NCI-H2029 (cell line): ENCODE results near the gene MBNL2.

Experiments
- DNase-seq: peaks from one replicate; lab custom pipeline; 2025; lab: John Stamatoyannopoulos, UW

The MBNL2 gene

DNA sequence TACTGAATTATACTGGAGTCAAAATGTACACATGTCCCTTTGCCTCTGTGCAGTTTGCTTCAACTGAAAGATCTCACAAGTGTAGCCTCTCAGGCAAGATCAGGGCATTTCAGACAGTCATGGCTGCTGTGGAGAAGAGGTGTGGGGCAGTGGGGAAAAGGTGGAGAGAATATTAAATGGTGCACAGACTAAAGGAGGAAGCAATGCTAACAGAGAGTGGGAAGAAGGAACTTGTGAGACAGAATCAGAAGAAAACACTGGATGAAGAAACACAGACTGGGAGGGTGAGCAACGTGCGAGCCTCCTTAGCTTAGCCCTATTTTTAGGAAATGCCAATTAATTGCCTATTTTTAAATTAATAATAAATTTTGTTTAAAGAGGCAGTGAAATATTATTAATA is 162.2 kb downstream of the MBNL2 start:
- no peak for DNase-seq

DNA sequence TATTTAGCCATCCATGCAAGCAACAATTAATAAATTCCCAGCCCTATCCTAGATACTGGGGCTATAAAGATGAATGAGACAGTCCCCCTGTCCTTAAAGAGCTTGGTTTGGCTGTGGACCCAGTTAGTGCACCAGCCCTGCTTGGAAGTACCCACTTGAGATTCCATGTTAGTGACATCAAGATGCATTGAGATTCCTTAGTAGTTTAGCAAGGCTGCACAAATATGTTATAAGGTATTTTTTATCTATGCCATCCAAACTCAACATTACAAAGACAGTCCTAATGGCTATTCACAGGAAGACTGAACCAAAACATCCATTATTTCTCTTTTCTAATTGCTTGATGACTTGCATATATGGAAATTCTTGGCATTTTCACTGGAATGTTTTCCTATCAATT is 163.0 kb downstream of the MBNL2 start:
- no peak for DNase-seq

DNA sequence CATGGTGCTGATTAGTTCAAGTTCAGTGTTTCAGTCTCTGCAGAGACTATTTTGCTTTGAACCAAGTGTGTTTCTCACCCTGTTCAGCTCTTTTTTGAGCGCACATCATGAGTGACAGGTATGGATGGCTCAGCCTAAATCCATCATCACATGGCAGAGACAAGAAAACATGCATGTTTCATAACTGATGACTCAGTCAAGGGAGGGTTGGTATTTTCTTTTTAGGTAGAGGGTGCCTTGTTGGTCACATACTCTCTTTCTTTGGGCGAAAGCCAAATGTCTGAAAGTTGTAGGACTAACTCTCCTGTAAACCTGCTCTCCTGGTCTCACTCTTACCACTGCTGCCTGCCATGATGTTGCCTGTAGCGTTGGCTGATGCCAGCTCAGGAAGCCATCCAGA is 163.7 kb downstream of the MBNL2 start:
- DNase-seq, result no peak

DNA sequence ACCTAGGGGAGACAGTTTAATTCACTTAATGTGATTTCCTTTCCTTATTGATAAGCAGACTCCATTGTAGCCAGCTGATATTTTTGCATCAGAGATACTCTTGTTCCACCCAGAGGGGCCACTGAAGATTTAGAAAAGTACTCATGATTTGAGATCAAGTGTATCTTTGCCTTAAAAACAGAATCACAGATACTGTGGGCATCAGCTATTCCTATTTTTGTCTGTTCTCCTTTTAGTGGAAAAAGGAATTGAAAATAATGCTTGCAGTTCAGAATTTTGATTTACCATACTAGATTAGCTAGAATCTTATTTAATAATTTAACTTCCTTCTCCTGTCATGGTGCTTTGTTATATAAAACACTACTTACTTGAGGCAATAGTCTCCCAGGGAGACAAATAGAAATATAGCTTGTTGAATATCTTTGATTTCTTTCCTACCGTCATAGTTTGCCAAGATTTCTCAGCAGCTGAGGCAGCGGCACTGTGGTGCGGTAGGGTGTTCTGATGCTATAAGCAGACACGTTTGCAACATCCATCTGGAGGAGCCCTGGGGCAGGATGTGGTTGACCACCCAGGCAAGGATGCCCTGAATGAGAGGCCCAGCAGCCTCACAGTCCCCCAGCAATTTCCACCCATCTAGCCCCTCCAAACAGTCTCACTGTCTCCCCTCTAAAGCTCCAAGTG is 164.8 kb downstream of the MBNL2 start:
- DNase-seq, result no peak

DNA sequence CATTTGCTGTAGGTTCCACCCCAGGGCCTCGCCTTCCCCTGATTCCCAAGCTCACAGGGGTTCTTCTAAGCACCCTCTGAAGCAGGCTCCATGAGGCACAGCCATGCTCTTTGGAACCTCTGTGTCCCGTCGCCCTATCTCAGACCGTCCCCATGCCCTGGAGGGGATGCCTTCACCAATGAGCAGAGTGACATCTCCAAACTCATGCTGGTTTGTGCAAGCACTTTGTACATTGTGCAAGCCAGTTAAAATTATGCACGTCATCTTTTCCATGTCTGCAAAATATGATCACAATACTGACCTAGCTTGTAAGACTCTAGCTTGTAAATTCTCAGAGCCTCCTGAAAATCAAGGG is 165.3 kb downstream of the MBNL2 start:
- DNase-seq, result no peak

DNA sequence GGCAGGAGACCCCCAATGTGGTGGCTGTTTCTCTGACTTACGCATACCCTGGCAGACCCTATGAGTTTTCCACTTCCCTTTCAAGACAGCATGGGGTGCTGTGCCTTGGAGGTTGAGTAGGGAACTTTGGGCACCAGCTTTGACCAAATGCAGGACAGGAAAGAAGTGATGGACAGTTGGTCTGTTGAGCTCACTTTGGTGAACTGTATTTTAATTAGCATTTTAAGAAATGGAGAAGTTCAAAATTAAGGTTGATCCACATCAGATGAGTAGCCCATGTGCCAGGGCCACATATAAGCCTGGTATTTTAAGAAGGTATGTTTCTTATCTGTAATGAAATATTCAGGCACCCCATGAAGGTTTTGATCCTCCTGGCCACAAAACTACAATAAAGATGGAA is 165.8 kb downstream of the MBNL2 start:
- no peak for DNase-seq

DNA sequence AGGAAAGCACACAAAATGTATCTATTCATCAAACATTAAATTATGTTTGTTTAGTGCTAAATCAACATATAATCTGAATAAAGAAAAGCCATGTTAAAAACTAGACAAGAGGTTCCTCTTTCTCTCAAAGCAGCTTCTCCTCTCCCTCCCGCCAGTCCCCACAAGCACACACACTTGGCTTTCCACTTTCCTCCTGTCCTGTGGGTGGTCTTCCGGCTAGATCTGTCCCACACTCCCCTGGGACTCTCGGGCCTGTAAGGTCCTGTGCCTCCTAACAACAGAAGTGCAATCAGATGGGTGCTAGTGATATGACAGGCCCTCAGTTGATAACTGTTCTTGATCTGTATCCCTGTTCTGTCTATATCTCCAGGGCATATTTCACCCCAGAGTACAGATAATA is 166.2 kb downstream of the MBNL2 start:
- DNase-seq, result no peak

DNA sequence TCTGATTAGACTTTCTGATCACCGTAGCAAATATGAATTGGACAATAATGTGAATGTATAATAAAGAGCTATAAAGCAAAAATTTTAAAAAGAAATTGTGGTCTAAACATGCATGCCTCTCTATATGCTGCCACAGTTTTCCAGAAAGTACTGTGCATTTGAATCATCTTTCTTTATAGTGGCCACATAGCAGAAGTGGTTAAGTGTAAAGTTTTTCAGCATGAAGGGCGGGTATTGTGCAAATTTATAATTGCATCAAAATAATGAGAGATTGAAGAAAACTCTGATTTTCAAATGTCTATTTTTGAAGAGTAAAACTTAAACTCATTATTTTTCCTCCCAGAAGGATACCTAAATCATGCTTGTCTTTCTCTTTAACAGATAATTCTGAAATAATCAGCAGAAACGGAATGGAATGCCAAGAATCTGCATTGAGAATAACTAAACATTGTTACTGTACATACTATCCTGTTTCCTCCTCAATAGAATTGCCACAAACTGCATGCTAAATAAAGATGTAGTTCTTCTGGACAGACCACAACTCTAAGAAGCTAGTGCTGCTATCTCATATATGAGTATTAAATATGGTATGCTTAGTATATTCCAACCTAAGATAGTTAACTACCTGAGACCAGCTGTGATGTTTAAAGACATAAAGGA is 168.9 kb downstream of the MBNL2 start:
- DNase-seq, result no peak

DNA sequence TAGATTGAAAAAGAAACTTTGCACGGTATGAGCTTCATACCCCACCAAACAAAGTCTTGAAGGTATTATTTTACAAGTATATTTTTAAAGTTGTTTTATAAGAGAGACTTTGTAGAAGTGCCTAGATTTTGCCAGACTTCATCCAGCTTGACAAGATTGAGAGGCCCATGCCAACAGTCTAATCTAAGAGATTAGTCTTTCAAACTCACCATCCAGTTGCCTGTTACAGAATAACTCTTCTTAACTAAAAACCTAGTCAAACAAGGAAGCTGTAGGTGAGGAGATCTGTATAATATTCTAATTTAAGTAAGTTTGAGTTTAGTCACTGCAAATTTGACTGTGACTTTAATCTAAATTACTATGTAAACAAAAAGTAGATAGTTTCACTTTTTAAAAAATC is 169.9 kb downstream of the MBNL2 start:
- no peak for DNase-seq

DNA sequence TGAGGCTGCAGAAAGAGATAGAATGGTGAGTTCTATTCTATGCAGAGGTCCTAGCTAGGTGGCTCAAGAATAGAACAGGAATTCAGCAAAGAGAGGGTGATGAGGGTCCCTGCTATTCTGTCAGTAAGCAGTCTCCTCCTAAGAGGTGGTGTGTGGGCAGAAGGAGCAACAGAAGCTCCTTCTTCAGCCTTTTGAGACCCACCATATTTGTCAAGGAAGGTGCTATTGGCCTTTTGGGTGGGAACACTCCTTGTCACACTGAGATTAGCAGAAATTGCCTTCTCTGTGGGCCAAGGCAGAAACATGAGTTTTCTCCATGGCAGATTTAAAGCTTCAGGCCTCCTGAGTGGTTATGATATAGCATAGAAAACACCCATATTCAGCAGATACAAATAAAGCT is 172.4 kb downstream of the MBNL2 start:
- DNase-seq, result no peak

DNA sequence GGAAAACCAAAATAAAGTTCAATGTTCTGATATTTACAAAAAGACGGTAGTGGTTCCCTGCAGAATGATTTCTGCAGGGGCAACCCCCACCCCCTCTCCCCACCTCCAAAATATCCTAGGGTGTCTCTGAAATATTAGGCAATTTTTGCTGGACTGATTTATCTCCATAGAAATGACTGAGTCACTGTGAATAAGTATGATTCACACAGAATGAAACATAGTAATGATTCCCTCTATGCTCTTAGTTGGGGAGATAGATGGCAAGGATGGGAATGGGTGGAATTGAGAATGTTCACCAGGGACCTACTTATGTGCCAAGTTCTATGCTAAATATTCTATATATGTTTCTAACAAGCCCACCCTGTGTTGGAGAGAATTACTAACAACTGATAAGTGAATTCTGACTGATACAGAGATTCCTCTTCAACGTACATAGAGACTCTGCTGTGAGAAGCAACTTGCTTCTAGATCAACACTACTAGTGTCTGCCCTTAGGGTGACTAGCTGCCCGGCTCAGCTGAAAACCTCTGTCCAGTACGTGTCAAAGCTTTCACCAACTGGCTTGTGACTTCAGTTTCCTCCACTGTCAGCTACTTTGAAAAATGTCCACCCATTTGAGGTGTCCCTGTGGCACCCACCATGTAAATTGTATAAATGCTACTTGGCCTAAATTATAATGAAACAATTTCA is 173.5 kb downstream of the MBNL2 start:
- DNase-seq, result no peak

DNA sequence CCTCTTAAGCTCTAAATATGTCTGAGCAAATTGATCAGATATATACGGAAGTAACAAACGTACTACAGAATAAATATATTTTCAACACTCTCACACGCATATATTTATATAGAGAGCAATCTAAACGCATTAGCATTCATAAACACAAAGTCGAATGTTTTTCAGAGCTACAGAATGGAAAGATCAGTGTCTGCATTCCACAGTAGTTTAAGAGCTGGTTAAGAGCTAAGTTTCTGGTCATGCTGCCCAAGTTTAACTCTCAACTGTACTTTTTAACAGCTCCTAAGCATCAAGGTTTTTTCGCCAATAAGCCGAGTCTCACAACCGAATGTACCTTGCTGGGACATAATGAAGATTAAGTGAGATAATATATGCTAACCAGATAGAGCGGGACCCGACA is 175.1 kb downstream of the MBNL2 start:
- no peak for DNase-seq

DNA sequence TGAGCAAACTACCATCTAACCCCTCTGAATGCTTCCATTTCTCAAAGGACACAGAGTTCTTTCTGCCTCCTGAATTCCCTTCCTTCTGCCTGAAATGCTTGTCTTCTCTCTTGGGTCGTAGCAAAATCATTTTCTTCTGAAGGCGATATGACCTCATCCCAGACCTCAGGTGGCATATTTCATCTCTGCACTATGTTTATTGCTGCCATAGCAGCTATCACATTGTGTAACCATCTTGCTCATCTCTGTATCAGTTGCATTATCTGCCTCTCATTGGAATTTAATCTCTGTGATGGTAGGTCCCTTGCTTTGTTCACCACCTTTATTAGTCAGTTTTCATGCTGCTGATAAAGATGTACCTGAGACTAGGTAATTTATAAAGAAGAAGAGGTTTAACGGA is 179.3 kb downstream of the MBNL2 start:
- DNase-seq, result no peak

DNA sequence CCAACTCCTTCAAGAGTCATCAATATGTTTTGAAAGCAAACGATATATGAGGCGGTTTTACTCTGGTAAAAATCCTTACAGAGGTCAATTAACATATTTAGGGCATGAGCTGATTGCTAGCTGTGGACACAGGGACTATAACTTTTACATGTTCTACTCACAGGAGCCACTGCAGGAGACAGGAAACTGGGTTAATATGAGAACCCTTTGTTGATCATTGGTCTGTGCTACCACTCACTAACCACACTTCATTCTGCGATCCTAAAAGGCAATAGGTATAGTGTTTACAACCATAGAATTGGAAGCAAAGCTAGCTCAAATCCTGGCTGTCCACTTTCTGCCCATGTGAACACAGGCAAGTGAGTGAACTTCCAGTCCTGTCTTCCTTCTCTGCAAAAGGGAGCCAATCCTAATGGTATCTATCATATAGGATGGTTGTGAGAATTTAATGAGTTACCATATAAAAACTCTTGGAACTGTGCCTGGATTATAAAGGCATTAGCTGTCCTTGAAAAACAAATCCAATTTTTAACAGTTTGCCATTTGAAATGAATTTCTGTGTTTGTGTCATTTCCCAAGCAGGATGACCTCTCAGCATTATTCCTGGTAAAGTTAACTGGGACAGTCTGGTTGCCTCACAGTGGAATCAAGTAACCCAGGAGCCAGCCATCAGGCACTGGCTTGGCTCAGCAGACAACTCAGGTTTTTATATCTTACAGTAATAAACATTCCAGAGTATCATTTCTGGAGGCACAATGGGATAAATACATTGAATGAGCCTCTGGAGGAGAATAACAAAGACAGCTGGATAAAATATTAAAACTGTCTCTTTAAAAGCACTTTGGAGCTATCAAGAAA is 182.0 kb downstream of the MBNL2 start:
- no peak for DNase-seq

DNA sequence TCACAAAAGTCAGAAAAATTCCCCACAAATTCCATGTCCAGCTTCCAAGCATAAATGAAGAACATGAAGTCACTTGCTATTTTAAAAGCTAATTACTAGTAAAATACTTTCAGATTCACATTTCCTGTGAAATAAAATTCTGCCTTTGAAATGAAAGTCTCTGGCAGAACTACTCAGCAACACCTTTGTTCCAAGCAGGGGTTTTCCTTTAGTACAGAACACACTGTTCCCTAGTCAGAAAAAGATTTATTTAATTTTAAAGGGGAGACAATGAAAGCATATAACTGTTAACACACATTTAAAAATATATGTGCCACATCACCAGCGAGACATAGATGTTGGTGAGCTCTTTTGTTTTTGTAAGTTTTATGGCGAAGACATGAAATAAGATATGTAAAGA is 185.4 kb downstream of the MBNL2 start:
- DNase-seq, result no peak

DNA sequence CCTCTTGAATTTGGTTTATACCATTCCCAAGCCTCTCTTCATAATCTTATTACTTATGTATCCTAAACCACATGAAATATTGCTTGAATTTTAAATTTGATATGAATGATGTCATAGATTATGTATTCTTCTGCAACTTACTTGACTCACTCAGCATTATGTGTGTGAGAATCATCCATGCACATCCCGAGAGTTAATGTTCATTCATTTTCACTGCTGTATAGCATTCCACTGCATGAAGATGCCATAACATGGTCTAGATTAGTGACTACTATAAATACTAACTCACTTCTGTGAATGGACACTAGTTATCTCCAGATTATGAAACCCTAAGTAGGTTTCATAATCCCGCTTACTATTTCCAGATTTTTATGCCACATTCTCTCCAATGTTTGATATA is 186.8 kb downstream of the MBNL2 start:
- DNase-seq, result no peak

DNA sequence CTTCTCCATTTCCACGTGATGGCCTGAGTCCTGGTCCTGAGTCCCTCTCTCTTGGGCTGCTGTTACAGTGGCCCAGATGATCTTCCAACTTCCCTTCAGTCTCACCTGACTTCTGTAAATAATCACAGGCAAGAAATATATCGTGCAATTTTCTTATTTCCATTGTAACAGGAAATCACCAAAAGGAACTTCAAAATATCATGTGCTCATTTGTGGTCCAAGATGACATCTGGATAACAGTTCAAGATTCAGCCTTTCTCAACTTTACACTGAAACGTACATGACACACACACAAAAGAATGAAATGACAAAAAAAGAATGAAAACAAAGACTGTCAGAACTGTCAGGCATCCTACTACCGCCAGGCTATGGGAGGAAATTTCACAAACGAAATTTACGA is 189.9 kb downstream of the MBNL2 start:
- no peak for DNase-seq

DNA sequence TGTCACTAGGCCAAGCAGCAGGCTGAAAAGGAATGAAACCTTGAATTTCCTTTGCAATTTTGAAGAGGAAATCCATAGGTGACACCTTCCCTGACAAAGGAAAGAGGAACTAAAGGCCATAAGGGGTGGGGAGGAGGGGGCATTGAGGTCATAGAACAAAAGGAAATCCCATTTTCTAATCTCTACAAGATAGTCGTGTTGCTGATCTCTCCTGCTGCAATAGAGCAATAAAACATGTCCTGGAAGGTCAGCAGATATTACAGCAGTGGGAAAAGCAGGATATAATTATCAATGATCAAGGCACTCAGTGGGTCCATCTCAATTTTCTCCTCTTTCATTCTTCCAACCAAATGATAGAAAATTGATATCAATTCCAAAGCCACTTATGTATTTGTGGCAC is 191.6 kb downstream of the MBNL2 start:
- no peak for DNase-seq

DNA sequence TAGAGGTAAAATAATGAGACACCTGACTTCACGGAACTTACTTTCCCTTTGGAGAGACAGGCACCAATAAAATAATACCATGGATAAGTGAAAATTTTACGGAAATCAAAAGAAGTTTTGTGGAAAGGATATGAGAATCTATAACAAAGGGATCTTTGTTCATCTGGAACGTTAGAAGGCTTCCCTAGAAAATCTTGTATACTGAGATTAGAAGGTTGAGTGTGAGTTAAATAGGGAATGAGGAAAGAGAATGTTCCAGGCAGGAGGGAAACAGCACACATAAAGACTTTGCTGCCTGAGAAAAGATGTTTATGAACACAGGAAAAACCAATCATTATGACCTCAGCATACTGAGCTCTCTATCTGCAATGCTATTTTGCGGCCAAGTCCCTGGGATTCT is 192.3 kb downstream of the MBNL2 start:
- no peak for DNase-seq

DNA sequence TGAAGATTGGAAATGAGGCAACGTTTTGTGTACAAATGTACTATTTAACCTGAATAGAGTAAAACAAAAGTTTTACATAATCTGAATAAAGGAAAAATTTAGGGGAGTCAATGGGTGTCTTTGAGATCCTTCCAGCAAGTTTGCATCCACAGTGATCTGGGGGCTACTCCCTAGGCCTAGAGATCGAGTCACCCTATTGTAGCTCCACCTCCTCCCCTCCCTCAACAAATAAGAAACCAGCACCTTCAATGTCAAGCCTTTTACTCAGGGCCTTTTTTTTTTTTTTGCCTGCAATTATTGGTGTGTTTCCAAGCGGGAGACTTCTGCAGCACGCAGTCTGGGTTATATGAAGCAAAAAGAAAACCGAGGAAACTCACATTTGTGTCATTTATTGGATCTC is 195.6 kb downstream of the MBNL2 start:
- DNase-seq, result no peak

DNA sequence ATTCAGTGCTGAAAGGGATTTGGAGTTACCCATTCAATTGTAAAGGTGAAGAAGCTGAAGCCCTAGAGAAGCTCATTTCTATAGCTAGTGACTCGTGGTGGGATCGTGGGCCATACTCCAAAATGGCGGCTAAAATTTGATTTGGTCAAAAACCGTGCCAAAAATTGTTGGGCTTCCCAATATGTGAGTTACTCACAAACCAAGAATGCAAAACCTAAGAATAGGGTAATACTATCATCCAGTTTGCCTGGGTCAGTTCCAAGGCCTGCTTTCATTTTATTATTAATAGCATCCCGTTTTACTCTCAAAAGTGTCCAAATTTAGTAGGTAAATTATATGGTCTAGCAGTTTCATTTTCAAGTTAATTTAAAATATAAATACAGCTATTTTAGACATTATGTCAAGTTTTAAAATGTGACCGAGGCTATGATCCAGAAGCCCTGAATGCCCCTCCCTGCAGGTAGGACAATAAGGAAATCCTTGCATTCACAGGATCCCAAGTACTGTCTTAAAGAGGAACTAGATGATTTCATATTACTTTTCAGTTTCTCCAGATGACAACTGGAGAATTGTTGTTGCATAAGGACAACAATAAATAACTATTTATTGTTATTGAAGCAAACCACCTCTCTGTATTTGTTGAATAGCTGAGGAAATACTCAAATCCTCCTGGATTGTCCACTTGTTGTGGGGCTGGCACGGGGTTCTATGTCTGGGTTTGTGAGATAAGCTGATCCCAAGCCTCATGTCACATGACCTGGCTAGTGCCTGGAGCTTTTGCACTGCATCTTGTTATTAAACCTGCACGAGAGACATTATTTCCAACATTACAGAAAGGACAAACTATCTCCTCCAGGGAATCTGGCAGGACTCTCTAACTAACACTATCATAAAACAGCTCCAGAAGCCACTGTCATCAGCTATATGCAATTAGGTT is 200.3 kb downstream of the MBNL2 start:
- no peak for DNase-seq
